Keratinocyte (primary cell): Measurements from ENCODE around the gene SFT2D3. TPM values are rescaled to one million over a fixed set of nuclear protein-coding genes. Genes with fewer than 3 reads are reported as not detected.

Source experiments
- DNase-seq: peaks from one replicate; pipeline ENCODE4 v3.0.0-alpha.2; 2011; ENCODE audit warnings: low read depth, missing footprints, low spot score
- FAIRE-seq: peaks from 2 replicates; lab custom pipeline; 2011; peaks lifted over from hg19 to GRCh38; lab: Jason Lieb, UNC
- H2AFZ ChIP-seq: 2 replicates; pipeline ENCODE4 v1.6.0; 2012; ENCODE audit warnings: low read length, control low read depth, inconsistent platforms; ENCODE audit not compliant: control insufficient read depth
- H3K27ac ChIP-seq: 2 replicates; pipeline ENCODE4 v1.5.1; 2011; ENCODE audit warnings: low read length; ENCODE audit not compliant: control insufficient read depth, insufficient read depth
- H3K27me3 ChIP-seq: 3 replicates; pipeline ENCODE4 v1.6.0; 2011; ENCODE audit warnings: low read length; ENCODE audit not compliant: control insufficient read depth, insufficient read depth; ENCODE audit errors: extremely low read depth
- H3K36me3 ChIP-seq, 2 experiments: 2 replicates in 1 of 2; 3 replicates in 1 of 2; pipeline ENCODE4 v1.5.1; 2011; ENCODE audit warnings: low read length in 2 of 2, mild to moderate bottlenecking in 1 of 2; ENCODE audit not compliant: control insufficient read depth in 2 of 2, insufficient read depth in 2 of 2; ENCODE audit errors: extremely low read depth in 1 of 2
- H3K4me1 ChIP-seq: 3 replicates; pipeline ENCODE4 v1.5.1; 2011; ENCODE audit warnings: low read length; ENCODE audit not compliant: control insufficient read depth, insufficient read depth; ENCODE audit errors: extremely low read depth
- H3K4me2 ChIP-seq: 3 replicates; pipeline ENCODE4 v1.6.0; 2011; ENCODE audit warnings: low read depth, low read length; ENCODE audit not compliant: control insufficient read depth, insufficient read depth; ENCODE audit errors: extremely low read depth
- H3K4me3 ChIP-seq, 3 experiments: fragments of 200-600 bp in 1 of 3; sonication (generic) in 1 of 3; 2 replicates in 2 of 3; 3 replicates in 1 of 3; pipeline ENCODE4 v1.5.1; 2011 to 2016; ENCODE audit warnings: low read length in 3 of 3, mild to moderate bottlenecking in 3 of 3, control low read depth in 2 of 3, inconsistent platforms in 1 of 3, low read depth in 1 of 3, mixed read lengths in 1 of 3, mixed run types in 1 of 3, moderate library complexity in 1 of 3; ENCODE audit not compliant: control insufficient read depth in 2 of 3, insufficient read depth in 2 of 3; ENCODE audit errors: extremely low read depth in 1 of 3
- H3K79me2 ChIP-seq: 2 replicates; pipeline ENCODE4 v1.6.0; 2012; ENCODE audit warnings: low read length; ENCODE audit not compliant: control insufficient read depth, insufficient read depth
- H3K9ac ChIP-seq: 3 replicates; pipeline ENCODE4 v1.6.0; 2011; ENCODE audit warnings: low read length; ENCODE audit not compliant: control insufficient read depth, insufficient read depth; ENCODE audit errors: extremely low read depth
- H3K9me1 ChIP-seq: 3 replicates; pipeline ENCODE4 v1.6.0; 2011; ENCODE audit warnings: low read length; ENCODE audit not compliant: control insufficient read depth, insufficient read depth; ENCODE audit errors: extremely low read depth
- H3K9me3 ChIP-seq: 2 replicates; pipeline ENCODE4 v1.5.1; 2012; ENCODE audit warnings: low read depth, low read length; ENCODE audit not compliant: control insufficient read depth
- H4K20me1 ChIP-seq: 3 replicates; pipeline ENCODE4 v1.6.0; 2011; ENCODE audit warnings: low read length; ENCODE audit not compliant: control insufficient read depth, insufficient read depth; ENCODE audit errors: extremely low read depth
- EZH2 ChIP-seq: IDR thresholded peaks from one replicate; pipeline ENCODE4 v1.6.1; 2012; ENCODE audit warnings: inconsistent platforms, mild to moderate bottlenecking, low read length, moderate library complexity
- dilution Hi-C: fragments of 300-500 bp; cut with MboI; formaldehyde crosslinking; loops from one replicate; pipeline ENCODE4 v1.7.0; 2020; ENCODE audit warnings: low sequenced_read_pairs; ENCODE audit not compliant: extremely low pct_ligation_motif_present
- polyA plus RNA-seq, 5 experiments: library from polyadenylated mRNA; depleted of rRNA in 3 of 5; stranded (reverse) in 3 of 5; stranded (forward) in 1 of 5; unstranded in 1 of 5; fragments of >200 nt; gene quantifications; 1 replicate in 1 of 5; 2 replicates in 3 of 5; 3 replicates in 1 of 5; pipeline versions ENCODE4 v1.2.1 to v1.2.3, GENCODE V29; 2011 to 2012; ENCODE audit warnings: missing spikeins in 2 of 5, low read depth in 1 of 5, low replicate concordance in 1 of 5
- TF ChIP-seq, protein P1 (sequence below), 3 experiments: IDR thresholded peaks in 1 of 3; conservative IDR thresholded peaks in 1 of 3; optimal IDR thresholded peaks in 1 of 3; 2 replicates in 2 of 3; 3 replicates in 1 of 3; pipeline versions ENCODE3 to v1.5.1; 2011; ENCODE audit warnings: low read length in 3 of 3, mild to moderate bottlenecking in 3 of 3, moderate library complexity in 2 of 3, control low read depth in 1 of 3, inconsistent platforms in 1 of 3; ENCODE audit not compliant: insufficient read depth in 2 of 3; ENCODE audit errors: extremely low read depth in 1 of 3

The SFT2D3 gene
- polyA plus RNA-seq, 1 donor (not counting 4 experiments of a cell fraction or from before 2014, with no cell fraction given): 2.4 TPM

DNA sequence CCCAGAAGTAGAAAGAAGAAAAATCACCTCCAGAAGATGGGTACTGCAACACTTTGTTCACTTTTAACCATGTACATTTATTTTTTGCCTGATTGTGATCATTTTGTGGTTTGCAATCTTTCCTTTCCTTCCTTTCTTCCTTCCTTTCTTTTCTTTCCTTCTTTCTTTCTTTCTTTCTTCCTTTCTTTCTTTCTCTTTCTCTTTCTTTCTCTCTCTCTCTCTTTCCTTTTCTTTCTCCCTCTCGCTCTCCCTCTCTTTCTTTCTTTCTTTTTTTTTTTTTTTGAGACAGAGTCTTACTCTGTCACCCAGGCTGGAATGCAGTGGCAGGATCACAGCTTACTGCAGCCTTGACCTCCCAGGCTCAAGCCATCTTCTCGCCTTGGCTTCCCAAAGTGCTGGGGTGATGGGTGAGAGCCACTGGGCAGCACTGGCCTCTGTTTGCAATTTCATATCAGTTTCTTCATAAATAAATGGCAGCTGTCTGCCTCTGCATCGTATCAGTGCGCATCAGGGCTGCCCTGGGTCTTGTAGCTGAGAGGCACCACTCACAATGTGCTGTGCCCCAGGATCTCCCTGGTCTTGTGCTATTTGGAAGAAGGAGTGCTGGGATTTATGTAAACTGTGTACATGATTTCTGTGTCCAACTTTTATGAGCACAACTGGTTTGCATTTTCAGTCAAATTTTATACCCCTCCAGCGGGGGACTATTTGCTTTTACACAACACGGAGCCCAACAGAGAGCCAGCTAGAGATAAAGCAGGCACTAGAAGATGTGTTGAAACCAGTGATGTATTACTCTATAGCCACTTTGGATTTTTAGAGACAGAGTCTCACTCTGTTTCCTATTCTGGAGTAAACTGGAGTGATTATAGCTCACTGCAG is 19.1 kb upstream of the SFT2D3 start:
- TF ChIP-seq, protein P1, sequence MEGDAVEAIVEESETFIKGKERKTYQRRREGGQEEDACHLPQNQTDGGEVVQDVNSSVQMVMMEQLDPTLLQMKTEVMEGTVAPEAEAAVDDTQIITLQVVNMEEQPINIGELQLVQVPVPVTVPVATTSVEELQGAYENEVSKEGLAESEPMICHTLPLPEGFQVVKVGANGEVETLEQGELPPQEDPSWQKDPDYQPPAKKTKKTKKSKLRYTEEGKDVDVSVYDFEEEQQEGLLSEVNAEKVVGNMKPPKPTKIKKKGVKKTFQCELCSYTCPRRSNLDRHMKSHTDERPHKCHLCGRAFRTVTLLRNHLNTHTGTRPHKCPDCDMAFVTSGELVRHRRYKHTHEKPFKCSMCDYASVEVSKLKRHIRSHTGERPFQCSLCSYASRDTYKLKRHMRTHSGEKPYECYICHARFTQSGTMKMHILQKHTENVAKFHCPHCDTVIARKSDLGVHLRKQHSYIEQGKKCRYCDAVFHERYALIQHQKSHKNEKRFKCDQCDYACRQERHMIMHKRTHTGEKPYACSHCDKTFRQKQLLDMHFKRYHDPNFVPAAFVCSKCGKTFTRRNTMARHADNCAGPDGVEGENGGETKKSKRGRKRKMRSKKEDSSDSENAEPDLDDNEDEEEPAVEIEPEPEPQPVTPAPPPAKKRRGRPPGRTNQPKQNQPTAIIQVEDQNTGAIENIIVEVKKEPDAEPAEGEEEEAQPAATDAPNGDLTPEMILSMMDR (optimal IDR thresholded peaks at IDR 0.05 in 1 of 3, IDR thresholded peaks at IDR 0.05 in 1 of 3, conservative IDR thresholded peaks at IDR 0.05 in 1 of 3; ENCODE audit: extremely low read depth in 1 of 3, insufficient read depth in 2 of 3, low read length in 3 of 3): no peak
- no peak for TF ChIP-seq EZH2
- H3K27ac ChIP-seq: no peak overlapping the region
- no peak overlapping the region for H2AFZ ChIP-seq
- no peaks in the 10 kb centered on the region for H3K79me2 ChIP-seq
- H3K9ac ChIP-seq: no peak overlapping the region
- DNase-seq: no peak
- H3K36me3 ChIP-seq: no peaks in the 10 kb centered on the region
- no peak for FAIRE-seq
- no peak overlapping the region for H3K4me3 ChIP-seq
- H3K27me3 ChIP-seq: peaks cover 24% of the 10 kb centered on the region
- no peak overlapping the region for H3K4me2 ChIP-seq
- dilution Hi-C loops: loop anchor here (25.0 kb wide), 1 partner anchor 95 kb away; no protein-coding TSS in a partner anchor
- H4K20me1 ChIP-seq: no peaks in the 10 kb centered on the region
- no peaks in the 10 kb centered on the region for H3K9me1 ChIP-seq
- no peaks in the 10 kb centered on the region for H3K9me3 ChIP-seq
- H3K4me1 ChIP-seq: no peaks in the 10 kb centered on the region

DNA sequence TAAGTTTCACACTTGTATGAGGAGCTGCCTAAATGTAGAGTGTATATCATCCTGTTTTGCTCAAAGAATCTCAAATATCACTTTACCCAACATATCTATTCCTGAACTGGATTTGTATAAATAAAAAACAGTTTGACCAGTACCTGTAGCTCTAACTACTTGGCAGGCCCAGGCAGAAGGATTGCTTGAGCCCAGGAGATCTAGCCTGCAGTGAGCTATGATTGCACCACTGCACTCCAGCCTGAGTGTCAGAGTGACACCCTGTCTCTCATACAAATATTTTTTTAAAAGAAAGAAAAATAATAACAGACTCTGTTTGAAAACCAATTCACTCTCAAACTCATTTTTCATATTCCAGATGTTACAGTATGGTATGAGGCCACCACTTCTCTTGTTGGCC is 18.2 kb upstream of the SFT2D3 start:
- Histone ChIP-seq H3K79me2 (no peaks in the 10 kb centered on the region), H3K4me2 (no peak overlapping the region), H3K9ac (no peak overlapping the region), H3K9me1 (no peaks in the 10 kb centered on the region), H3K4me1 (no peaks in the 10 kb centered on the region), H3K27me3 (peaks cover 19% of the 10 kb centered on the region), H3K4me3 (no peak overlapping the region), H3K9me3 (no peaks in the 10 kb centered on the region), H4K20me1 (no peaks in the 10 kb centered on the region), H3K27ac (no peak overlapping the region), H3K36me3 (no peaks in the 10 kb centered on the region), H2AFZ (no peak overlapping the region)
- FAIRE-seq (no peak), DNase-seq (no peak)
- TF ChIP-seq EZH2: no peak
- TF ChIP-seq, protein P1 (optimal IDR thresholded peaks at IDR 0.05 in 1 of 3, IDR thresholded peaks at IDR 0.05 in 1 of 3, conservative IDR thresholded peaks at IDR 0.05 in 1 of 3; ENCODE audit: extremely low read depth in 1 of 3, insufficient read depth in 2 of 3, low read length in 3 of 3): no peak
- dilution Hi-C loops: loop anchor here (25.0 kb wide), 1 partner anchor 96 kb away; no protein-coding TSS in a partner anchor
